Smooth muscle cell of the brain vasculature (primary cell): ENCODE measurements around the gene DOHH.

Source experiments
- DNase-seq: peaks from one replicate; pipeline ENCODE4 v3.0.0-alpha.2; 2012; ENCODE audit warnings: low read depth, low spot score

The DOHH gene, protein sequence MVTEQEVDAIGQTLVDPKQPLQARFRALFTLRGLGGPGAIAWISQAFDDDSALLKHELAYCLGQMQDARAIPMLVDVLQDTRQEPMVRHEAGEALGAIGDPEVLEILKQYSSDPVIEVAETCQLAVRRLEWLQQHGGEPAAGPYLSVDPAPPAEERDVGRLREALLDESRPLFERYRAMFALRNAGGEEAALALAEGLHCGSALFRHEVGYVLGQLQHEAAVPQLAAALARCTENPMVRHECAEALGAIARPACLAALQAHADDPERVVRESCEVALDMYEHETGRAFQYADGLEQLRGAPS

DNA sequence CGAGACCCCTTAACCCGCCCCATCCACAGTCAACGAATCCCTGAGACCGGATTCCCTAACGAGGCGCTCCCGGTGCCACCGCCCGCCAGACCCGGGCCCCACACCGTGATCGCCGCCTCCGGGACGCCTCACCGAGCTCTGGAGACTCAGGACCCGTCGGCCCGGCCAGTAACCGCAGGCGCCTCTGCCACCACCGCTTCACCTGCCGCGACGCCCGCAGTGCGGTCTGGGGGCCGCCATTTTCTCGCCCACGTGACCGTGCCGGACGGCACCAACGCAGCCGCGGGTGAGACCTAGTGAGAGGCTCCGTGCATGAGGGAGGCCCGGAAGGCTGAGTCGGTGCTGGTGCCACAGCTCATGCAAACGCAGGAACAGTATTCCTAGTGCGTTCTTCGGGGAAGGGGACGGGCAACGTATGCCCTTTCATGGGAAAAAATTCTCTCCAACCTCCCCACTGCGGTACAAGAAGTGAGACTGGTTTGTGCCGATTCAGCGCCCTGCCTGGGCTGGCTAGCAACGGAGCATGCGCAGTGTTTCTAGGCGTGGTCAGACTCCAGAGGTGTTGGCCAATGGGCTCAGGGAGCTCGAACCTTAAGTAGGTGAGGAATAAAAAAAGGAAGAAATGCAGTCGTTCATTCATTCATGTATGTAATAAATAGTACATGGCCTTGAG is at the start of gene DOHH:
Gene DOHH (minus strand): TSS at position 246 of the 673 bp plus-strand sequence. CDS start 3,860 bp downstream, outside the sequence.
- peak; percentile 95 for DNase-seq

DNA sequence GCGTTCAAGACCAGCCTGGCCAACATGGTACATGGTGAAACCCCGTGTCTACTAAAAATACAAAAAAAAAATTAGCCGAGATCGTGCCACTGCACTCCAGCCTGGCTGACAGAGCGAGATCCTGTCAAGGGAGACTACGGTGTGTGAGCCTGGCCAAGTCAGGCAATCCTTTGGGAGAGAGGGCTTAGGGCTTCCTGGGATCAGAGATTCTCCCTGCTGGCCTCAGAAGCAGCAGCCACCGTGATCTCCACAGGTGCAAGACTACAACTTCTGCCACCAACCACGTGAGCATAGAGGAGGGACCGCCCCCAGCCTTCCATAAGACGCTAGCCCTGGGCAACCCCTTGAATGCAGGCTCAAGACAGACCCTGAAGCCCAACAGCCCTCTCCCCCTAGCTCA is 49.3 kb upstream of the DOHH start:
- no peak for DNase-seq

DNA sequence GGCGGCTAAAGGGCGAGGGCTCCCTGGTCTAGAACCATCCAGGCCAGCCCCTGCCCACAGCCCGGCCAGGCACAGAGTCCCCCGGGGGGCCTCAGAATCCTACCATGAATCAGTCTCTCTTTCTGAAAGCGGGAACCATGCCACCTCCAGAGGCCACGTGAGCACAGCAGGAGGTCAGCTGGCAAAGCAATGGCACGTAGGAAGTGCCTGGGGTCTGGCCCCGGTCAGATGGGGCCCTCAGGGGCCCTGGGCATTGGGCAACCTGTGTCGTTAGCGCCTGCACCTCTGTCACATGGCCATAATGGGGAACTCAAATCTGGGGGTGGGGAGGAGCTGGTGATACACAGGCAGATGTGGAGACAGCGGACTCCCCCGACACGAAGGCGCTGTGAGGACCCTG is 48.1 kb upstream of the DOHH start:
- no peak for DNase-seq

DNA sequence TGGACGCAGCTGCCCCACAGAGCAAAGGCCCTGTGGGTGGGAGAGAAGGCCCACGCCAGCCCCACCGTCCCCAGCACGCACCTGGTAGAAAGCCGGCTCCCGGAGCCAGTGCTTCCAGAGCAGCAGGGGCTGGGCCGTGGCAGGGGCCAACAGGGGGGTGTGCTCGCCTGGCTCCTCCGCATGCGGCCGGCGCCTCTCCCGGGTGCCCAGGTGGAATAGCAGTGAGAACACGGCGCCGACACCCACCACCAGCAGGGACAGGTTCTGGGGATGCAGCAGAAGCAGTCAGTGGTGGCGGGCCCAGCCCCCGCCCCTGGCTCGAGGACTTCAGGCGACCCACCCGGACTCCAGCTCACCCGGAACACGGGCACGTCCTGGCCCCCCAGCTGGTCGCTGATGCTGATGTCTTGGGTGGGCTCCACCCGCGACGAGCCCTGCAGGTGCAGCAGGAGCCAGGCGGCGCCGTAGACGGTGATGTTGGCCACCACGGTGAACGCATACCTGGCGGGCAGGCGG is 47.4 kb upstream of the DOHH start:
- no peak for DNase-seq

DNA sequence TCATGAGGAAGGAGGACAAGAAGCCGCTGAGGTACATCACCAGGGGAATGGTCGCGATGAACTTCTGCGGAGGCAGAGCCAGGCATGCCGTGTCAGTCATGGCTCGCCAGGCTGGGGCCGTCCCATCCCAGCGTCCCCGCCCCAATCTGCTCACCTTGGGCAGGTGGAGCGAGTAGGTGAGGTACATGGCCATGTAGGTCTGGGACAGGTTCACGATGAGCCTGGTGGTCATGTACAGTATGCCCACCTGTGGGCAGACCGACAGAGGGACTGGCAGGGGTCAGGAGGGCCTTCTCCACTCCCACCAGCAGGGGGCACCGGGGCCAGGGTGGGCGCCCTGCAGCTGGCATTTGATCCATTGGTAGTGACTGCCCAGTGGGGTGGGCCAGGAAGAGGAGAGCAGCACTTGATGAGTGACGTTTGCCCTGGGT is 46.8 kb upstream of the DOHH start:
- DNase-seq = no peak

DNA sequence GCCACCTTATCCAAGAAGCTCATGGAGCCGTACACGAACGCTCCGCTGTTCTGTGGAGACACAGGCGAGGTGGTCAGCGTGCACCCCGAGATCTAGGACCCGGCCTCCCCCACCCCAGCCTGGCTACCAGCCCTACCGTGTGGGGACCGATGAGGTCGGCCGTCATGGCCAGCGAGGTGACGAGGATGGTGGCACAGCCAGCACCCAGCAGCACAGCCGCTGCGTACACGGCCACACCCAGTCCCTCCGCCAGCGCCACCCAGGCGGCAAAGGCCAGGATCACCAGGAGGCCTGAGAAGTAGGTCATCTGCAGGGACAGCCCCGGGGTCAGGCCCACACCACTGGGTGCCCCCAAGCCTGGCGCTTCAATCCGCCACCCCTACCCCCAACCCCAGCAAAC is 45.6 kb upstream of the DOHH start:
- no peak for DNase-seq

DNA sequence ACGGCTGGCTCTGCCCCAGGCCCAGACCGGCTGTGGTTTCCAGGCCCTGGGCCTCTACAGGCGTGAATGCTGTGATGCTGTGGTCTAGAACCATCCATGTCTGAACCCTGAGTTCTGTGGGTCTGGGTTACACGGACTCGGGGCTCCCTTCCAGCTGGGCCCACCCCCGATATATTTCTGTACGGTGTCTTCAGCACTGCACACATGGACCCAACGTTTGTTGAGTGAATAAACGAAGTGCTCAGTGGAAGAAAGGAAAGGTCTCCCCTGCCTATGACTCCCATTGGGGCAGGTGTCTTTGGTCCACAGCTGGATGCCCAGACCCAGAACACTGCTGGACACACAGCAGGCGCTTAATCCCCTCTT is 45.2 kb upstream of the DOHH start:
- DNase-seq = no peak

DNA sequence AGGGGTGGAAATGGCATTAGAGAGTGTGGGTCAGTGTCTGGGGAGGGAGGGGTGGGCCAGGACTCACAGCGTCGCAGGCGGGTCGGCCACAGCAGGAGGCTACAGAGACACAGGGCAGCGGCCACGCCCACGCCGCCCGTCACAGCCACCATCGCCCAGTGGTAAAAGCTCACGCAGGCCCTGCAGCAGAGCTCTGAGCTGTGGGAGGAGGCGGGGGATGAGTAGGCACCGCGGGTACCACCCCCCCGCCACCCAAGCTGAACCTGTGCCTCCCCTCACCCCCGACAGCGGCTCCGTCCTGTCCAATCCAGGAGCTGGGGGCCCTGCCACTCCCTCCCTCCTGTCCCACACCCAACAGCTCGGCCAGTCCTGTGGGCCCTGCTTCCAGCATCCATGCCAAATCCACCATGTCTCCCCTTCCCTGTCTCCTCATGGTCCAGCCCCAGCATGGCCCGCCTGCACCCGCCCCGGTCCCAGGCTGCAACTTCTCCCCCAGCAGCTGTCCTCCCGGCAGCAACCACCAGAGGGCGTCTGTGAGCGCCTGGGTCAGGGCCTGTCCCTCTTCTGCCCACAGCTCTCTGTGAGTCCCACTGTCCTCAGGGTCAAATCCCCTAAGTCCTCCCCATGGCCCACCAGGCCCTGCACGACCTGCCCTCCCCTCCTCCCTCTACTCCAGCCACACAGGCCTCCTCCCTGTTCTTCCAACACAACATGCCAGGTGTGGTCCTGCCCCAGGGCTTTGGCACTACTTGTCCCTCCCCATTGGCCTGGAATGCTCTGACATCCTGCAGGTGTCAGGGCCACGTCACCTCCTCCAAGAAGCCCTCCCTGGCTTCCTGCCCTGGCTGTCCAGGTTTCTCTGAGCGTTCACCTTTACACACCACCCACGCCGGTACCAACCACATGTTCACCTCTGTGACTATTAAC is 44.5 kb upstream of the DOHH start:
- no peak for DNase-seq

DNA sequence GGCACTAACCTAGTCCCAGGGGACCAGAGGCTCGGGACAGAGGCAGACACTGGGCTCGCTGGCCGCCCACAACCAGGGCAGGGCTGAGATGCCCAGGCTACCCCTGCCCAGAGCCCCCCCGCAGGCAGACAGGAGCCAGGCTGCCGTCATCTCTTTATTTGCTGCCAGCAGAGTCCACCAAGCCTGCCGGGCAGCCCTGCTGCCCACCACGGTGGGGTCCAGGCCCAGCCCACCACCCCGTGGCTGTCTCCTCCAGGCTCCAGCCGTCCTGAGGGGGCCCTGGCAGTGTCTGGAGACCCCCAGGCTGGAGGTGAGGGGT is 43.5 kb upstream of the DOHH start:
- no peak for DNase-seq

DNA sequence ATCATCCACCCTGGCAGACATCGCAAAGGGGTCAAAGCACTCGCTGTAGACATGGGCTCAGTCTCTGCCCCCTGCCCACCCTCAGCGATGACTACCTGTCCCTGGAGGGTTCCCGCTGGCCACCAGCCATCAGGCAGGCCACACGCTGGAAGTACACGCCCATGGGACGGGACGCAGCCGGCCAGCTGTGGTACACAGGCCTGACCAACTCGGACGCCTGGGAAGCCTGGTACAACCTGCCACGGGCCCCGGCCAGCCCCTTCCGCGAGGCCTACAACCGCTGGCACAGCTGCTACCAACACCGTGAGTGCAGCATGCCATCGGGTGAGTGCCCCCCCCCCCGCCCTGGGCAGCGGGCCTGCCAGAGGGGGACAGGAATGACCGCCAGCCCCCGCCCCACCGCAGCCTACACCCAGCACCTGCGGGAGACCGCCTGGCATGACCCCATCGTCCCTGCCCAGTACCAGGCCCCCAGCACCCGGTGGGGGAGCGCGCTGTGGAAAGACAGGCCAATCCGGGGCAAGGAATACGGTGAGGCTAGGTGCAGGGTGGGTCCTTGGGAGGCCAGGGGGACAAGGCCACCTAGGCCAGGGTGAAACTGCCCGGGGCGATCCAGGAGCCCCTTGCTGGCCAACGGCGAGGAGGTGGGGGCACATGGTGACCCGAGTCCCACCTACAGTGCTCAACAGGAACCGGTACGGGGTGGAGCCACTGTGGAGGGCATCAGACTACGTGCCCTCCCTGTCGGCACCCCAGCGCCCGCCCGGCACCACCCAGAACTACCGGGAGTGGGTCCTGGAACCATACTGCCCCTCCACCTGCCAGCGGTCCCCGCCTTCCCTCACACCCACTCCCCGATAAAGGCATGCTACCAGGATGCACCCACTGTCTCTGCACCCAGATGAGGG is 42.9 kb upstream of the DOHH start:
- DNase-seq = no peak

DNA sequence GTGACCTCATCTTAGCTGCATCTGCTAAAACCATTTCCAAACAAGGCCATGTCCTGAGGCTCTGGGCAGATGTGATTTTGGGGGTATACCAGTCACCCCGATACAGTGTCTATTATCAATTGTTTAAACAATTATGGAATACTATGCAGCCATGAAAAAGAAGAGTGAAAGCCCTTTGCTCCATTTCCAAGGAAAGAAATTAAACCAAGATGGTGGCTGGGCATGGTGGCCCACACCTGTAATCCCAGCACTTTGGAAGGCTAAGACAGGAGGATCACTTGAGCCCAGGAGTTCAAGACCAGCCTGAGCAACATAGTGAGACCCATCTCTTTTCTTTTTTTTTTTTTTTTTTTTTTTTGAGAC is 39.3 kb upstream of the DOHH start:
- no peak for DNase-seq

DNA sequence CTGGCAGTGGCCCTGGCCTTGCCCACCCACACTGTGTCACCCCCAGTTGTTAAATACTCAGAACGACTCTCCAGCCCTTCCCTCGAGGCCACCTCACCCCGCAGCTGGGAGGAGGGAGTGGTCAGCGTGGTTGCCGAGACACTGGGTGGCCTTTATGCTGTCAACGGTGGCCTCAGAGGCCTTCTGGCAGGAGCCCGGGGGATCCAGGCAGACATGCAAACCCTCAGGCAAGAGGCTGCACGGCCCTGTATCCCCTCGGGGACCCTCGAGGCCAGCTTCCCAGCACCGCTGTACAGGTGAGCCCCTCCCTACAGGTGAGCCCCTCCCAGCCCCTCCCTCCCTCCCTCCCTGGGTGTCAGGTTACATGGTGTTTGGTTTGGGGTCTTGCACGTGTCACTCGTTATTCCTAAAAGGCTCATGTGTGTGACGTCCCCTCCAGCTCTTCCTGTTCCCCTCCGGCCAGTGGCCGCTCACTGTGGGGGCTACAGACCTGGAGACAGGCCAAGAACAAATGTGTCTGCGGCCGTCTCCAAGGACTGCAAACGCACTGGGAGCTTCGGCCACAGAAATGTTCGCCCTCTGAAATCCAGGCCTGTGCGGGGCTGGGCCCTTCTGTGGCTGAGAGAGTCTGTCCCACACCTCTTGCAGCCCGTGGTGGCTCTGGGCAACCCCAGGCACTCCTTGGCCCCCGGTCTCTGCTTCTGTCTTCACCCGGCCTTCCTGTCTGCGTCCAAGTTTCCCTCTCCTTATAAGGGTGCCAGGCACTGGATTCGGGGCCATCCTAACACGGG is 38.7 kb upstream of the DOHH start, which contains the start of gene TEKTIP1:
Gene TEKTIP1 (plus strand): TSS at position 210 of the 791 bp plus-strand sequence. CDS start 4 bp downstream, at position 214.
- no peak for DNase-seq

DNA sequence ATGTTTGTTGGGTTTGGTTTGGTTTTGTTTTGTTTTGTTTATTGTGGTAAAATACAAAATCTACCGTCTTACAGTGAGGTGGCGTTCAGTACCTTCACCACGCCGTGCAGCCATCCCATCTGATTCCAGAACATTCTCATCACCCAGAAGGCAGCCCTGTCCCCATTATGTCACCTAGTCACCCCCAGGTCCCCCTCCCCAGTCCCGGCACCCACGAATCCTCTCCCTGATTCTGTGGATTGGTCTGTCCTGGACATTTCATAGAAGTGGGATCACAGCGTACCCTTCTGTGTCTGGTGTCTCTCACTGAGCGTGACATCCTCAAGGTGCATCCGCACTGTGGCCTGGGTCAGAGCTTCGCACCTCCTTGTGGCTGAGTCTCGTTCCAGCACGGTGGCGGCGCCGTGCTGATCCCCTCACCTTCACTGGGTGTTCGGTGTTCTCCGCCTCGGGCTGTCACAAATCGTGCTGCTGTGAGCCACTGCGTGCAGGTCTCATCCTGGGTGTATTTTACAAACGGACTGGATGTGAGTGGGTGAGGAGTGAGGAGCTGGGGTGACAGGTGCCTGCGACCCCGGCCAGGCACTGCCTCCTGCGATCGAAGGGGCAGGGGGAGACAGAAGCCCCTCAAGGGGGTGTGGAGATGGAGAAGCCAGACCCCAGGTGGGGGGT is 37.9 kb upstream of the DOHH start:
- DNase-seq = no peak

DNA sequence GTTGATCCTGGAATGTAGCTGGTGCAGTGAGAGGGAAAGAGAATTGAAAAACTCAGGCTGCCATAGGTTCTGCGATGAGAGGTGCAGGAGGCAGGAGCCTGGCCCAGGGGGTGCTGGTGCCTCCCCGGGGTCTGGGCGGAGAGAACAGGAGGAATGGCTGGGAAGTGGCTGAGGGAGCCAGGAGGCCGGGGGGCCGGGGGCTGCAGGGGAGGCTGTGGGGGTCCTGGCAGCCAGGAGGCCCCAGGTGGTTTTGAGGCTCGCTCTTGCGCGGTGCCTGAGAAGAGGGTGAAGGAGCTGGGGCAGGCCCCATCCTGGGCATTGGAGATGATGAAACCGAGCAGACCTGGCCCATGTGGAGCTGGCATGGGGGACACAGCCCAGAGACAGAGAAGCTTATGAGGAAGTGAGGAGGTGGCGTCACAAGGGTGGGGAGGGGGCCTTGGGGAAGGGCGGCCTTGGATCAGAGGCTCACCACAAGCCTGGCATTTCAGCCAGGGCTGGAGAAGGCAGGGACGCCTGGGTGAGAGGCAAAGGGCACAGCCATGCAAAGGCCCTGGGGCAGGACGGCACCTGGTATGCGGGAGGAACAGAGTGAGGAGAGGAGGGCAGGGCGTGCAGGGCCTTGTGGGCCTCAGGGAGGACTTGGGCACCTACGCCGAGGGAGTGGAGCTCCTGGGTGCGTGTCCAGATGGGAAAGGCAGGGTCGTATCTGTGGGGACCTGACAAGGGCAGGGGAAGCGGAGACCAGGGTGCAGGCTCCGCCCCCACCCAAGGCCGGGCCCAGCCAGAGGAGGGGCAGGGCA is 37.2 kb upstream of the DOHH start:
- DNase-seq = no peak

DNA sequence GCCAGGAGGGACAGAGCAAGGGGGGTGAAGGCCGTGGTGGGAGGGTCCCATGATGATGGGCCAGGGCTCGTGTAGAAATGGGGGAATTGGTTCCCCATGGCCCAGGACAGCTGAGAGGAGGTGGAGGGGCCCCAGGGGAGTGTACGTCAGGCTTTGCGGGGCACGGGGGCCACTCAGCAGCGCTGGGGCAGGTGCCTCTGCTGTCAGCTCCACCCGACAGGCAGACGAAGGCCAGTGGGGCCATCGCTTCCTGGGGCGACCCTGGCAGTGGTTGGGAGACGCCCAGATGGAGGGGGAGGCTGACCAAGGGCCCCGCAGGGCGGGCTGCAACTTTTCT is 36.6 kb upstream of the DOHH start:
- DNase-seq = no peak

DNA sequence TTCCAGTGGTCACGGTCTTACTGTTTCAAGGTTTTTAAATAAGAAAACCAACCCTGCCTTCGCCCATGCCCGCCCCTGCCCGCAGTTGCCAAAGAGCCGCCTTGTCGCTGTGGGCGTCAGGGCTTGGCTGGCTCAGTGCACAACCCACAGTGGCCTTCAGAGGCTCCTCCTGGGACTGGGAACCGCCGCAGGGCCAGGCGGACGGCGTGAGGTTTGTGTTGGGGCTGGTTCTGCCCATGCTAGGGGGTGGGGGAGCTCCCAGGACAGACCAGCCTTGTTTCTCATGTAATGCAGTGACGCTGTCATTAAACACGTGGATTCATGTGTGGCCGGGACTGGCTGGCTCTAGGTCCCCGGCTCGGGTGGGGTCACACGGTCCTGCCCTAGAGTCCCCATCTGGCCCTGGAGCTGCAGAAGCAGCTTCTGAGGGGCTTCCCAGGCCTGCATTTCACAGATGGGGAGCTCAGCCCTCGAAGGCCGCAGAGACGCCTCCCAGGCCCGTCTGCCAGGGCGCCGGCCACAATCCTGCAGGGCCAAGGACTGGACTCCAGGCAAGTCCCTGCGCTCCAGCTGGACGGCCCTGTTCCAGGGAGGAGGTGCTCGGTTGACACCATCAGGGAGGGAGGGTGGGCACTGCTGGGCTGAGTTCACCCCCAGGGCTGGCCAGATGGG is 36.1 kb upstream of the DOHH start:
- no peak for DNase-seq

DNA sequence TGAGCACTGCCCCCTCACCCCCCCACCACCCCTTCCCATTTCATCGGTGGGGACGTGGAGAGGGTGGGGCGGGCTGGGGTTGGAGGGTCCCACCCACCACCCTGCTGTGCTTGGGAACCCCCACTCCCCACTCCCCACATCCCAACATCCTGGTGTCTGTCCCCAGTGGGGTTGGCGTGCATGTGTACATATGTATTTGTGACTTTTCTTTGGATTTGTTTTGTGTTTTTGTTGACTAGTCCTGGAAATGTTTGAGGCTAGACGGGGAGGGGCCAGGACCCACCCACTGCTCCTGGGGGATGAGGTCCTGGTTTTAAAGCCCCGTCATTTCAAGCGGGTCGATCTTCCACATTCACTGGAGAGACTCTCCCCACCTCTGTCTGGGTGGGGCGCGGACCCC is 35.5 kb upstream of the DOHH start:
- DNase-seq = no peak

DNA sequence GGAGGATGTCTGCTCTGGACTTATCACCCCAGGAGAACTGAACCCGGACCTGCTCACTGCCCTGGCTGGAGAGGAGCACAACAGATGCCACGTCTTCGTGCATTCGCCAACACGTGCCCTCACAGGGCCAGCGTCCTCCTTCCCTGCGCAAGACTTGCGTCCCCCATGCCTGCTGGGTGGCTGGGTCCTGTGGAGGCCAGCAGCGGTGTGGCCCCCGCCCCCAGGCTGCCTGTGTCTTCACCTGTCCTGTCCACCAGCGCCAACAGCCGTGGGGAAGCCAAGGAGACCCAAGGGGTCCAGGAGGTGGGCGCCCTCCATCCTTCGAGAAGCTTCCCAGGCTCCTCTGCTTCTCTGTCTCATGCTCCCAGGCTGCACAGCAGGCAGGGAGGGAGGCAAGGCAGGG is 35.1 kb upstream of the DOHH start:
- no peak for DNase-seq

DNA sequence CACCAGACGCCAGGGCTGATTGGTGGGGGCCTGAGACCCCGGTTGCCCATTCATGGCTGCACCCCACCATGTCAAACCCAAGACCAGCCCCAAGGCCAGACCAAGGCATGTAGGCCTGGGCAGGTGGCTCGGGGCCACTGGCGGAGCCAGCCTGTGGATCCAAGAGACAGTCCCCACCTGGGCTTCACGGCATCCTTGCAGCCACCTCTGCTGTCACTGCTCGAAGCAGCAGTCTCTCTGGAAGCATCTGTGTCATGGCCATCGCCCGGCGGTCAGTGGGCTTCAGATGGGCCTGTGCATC is 34.7 kb upstream of the DOHH start:
- no peak for DNase-seq
